WTC11 (cell line): ENCODE measurements around the gene CNTNAP2. TPM values are rescaled to one million over a fixed set of nuclear protein-coding genes. Genes with fewer than 3 reads are reported as not detected.

Source experiments
- ATAC-seq: fragments of 200-7000 bp; cut with Tn5 transposase; 2 replicates; pipeline ENCODE4 v1.10.0; 2021; ENCODE audit warnings: mild to moderate bottlenecking, moderate library complexity
- CTCF ChIA-PET: fragments of 300-600 bp; sonication (Branson Sonifier 250); formaldehyde crosslinking; loops from one replicate; lab custom pipeline; 2021; ENCODE audit warnings: antibody characterized with exemption; lab: Charles Lee
- POLR2A ChIA-PET: fragments of 350-600 bp; sonication (Branson Sonifier 250); formaldehyde crosslinking; loops from one replicate; lab custom pipeline; 2021; ENCODE audit warnings: antibody characterized with exemption; lab: Charles Lee
- DNase-seq: peaks from one replicate; pipeline ENCODE4 v3.0.0; 2021; ENCODE audit warnings: low spot score
- H3K27ac Mint-ChIP-seq: 2 replicates; pipeline ENCODE4 v1.8.0; 2021; ENCODE audit warnings: mixed read lengths
- H3K27me3 Mint-ChIP-seq: 2 replicates; pipeline ENCODE4 v1.8.0; 2021; ENCODE audit warnings: low read depth, mild to moderate bottlenecking, moderate library complexity, mixed read lengths
- H3K36me3 Mint-ChIP-seq: 2 replicates; pipeline ENCODE4 v1.8.0; 2021; ENCODE audit warnings: mixed read lengths
- H3K4me1 Mint-ChIP-seq: 2 replicates; pipeline ENCODE4 v1.8.0; 2022; ENCODE audit warnings: mixed read lengths
- H3K4me3 Mint-ChIP-seq: 2 replicates; pipeline ENCODE4 v1.8.0; 2021; ENCODE audit warnings: mild to moderate bottlenecking, moderate library complexity, mixed read lengths
- H3K9me3 Mint-ChIP-seq: 2 replicates; pipeline ENCODE4 v1.8.0; 2021; ENCODE audit warnings: mixed read lengths
- MYBL2 ChIP-seq: sonication (generic); formaldehyde crosslinking; IDR thresholded peaks from 2 replicates; pipeline ENCODE4 v1.8.1; 2023; ENCODE audit warnings: mild to moderate bottlenecking, moderate library complexity, missing genetic modification reagents
- SOX15 ChIP-seq: fragments of 250-450 bp; sonication (Bioruptor Pico); IDR thresholded peaks from 2 replicates; pipeline ENCODE4 v1.9.0; 2021; ENCODE audit warnings: mild to moderate bottlenecking
- TCF7 ChIP-seq: sonication (generic); formaldehyde crosslinking; IDR thresholded peaks from 2 replicates; pipeline ENCODE4 v1.8.0; 2022; ENCODE audit warnings: mild to moderate bottlenecking, low read depth, missing genetic modification reagents, moderate library complexity
- ZBTB21 ChIP-seq: sonication (generic); formaldehyde crosslinking; IDR thresholded peaks from 2 replicates; pipeline ENCODE4 v1.8.1; 2023; ENCODE audit warnings: mild to moderate bottlenecking, missing genetic modification reagents, borderline replicate concordance
- ZNF232 ChIP-seq: sonication (generic); formaldehyde crosslinking; IDR thresholded peaks from 2 replicates; pipeline ENCODE4 v1.8.0; 2022; ENCODE audit warnings: mild to moderate bottlenecking, missing genetic modification reagents
- ZNF317 ChIP-seq: sonication (generic); formaldehyde crosslinking; IDR thresholded peaks from 2 replicates; pipeline ENCODE4 v1.8.1; 2023; ENCODE audit warnings: low read depth, mild to moderate bottlenecking, moderate library complexity, missing genetic modification reagents, borderline replicate concordance
- ZNF396 ChIP-seq: fragments of 250-450 bp; sonication (Bioruptor Pico); IDR thresholded peaks from 2 replicates; pipeline ENCODE4 v1.8.0; 2021; ENCODE audit warnings: mild to moderate bottlenecking, moderate library complexity, borderline replicate concordance
- ZNF671 ChIP-seq: fragments of 250-450 bp; sonication (Bioruptor Pico); IDR thresholded peaks from 2 replicates; pipeline ENCODE4 v1.8.0; 2021; ENCODE audit warnings: mild to moderate bottlenecking
- total RNA-seq: library from RNA; stranded (reverse); gene quantifications from 3 replicates; pipeline ENCODE4 v1.2.3, GENCODE V29; 2021
- TF ChIP-seq, protein P1 (sequence below): sonication (generic); formaldehyde crosslinking; IDR thresholded peaks from 2 replicates; pipeline ENCODE4 v1.8.1; 2022; ENCODE audit warnings: missing genetic modification reagents, borderline replicate concordance
- TF ChIP-seq, protein P2 (sequence below): sonication (generic); formaldehyde crosslinking; IDR thresholded peaks from 2 replicates; pipeline ENCODE4 v1.8.0; 2022; ENCODE audit warnings: mild to moderate bottlenecking, missing genetic modification reagents
- TF ChIP-seq, protein P3 (sequence below): sonication (generic); formaldehyde crosslinking; IDR thresholded peaks from 2 replicates; pipeline ENCODE4 v1.8.0; 2022; ENCODE audit warnings: missing genetic modification reagents
- TF ChIP-seq, protein P4 (sequence below): sonication (generic); formaldehyde crosslinking; IDR thresholded peaks from 2 replicates; pipeline ENCODE4 v1.8.1; 2023; ENCODE audit warnings: mild to moderate bottlenecking, missing genetic modification reagents, borderline replicate concordance
- TF ChIP-seq, protein P5 (sequence below): fragments of 200-600 bp; IDR thresholded peaks from 2 replicates; pipeline ENCODE4 v1.8.0; 2022; ENCODE audit warnings: antibody characterized with exemption

CNTNAP2 gene
- total RNA-seq, 1 experiment from 2014 or later = 63.8 TPM

DNA sequence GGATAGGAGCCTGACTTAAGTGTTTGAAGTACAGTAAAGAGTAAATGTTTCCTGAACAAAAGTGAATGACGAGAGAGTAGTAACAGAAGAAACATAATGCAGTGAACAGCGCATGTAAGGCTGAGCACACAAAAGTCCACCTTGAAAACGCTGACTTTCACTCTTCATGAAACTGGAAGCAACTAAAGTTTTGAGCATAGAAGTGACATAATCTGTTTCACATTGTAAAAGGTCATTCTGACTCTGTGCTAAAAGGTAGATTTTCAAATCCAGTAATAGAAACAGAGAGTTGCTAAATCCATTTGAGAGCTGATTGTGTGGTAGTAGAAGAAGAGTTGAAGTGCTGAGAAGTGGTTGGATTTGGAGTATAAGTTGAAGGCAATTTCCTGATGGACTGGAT is 1037.0 kb downstream of the CNTNAP2 start:
- peaks cover 15% of the 10 kb centered on the region for H3K9me3 Mint-ChIP-seq
- no peaks in the 10 kb centered on the region for H3K27me3 Mint-ChIP-seq
- no peak for ATAC-seq
- H3K27ac Mint-ChIP-seq = no peak overlapping the region
- H3K4me3 Mint-ChIP-seq = no peak overlapping the region
- H3K4me1 Mint-ChIP-seq = no peaks in the 10 kb centered on the region; the same call in 1 of the 2 replicates
- no peak for DNase-seq
- CTCF ChIA-PET = no interaction called here
- POLR2A ChIA-PET = no interaction called here
- H3K36me3 Mint-ChIP-seq = no peaks in the 10 kb centered on the region
- TF ChIP-seq ZNF396 (CRISPR knock-in tag) = no peak
- TF ChIP-seq TCF7 (CRISPR knock-in tag) = no peak
- TF ChIP-seq, protein P1, sequence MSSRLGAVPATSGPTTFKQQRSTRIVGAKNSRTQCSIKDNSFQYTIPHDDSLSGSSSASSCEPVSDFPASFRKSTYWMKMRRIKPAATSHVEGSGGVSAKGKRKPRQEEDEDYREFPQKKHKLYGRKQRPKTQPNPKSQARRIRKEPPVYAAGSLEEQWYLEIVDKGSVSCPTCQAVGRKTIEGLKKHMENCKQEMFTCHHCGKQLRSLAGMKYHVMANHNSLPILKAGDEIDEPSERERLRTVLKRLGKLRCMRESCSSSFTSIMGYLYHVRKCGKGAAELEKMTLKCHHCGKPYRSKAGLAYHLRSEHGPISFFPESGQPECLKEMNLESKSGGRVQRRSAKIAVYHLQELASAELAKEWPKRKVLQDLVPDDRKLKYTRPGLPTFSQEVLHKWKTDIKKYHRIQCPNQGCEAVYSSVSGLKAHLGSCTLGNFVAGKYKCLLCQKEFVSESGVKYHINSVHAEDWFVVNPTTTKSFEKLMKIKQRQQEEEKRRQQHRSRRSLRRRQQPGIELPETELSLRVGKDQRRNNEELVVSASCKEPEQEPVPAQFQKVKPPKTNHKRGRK (CRISPR knock-in tag) = no peak
- TF ChIP-seq, protein P2, sequence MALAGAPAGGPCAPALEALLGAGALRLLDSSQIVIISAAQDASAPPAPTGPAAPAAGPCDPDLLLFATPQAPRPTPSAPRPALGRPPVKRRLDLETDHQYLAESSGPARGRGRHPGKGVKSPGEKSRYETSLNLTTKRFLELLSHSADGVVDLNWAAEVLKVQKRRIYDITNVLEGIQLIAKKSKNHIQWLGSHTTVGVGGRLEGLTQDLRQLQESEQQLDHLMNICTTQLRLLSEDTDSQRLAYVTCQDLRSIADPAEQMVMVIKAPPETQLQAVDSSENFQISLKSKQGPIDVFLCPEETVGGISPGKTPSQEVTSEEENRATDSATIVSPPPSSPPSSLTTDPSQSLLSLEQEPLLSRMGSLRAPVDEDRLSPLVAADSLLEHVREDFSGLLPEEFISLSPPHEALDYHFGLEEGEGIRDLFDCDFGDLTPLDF = no peak
- no peak for TF ChIP-seq ZBTB21 (CRISPR knock-in tag)
- no peak for TF ChIP-seq ZNF317
- TF ChIP-seq, protein P3, sequence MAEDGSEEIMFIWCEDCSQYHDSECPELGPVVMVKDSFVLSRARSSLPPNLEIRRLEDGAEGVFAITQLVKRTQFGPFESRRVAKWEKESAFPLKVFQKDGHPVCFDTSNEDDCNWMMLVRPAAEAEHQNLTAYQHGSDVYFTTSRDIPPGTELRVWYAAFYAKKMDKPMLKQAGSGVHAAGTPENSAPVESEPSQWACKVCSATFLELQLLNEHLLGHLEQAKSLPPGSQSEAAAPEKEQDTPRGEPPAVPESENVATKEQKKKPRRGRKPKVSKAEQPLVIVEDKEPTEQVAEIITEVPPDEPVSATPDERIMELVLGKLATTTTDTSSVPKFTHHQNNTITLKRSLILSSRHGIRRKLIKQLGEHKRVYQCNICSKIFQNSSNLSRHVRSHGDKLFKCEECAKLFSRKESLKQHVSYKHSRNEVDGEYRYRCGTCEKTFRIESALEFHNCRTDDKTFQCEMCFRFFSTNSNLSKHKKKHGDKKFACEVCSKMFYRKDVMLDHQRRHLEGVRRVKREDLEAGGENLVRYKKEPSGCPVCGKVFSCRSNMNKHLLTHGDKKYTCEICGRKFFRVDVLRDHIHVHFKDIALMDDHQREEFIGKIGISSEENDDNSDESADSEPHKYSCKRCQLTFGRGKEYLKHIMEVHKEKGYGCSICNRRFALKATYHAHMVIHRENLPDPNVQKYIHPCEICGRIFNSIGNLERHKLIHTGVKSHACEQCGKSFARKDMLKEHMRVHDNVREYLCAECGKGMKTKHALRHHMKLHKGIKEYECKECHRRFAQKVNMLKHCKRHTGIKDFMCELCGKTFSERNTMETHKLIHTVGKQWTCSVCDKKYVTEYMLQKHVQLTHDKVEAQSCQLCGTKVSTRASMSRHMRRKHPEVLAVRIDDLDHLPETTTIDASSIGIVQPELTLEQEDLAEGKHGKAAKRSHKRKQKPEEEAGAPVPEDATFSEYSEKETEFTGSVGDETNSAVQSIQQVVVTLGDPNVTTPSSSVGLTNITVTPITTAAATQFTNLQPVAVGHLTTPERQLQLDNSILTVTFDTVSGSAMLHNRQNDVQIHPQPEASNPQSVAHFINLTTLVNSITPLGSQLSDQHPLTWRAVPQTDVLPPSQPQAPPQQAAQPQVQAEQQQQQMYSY = no peak
- no peak for TF ChIP-seq ZNF671 (CRISPR knock-in tag)

DNA sequence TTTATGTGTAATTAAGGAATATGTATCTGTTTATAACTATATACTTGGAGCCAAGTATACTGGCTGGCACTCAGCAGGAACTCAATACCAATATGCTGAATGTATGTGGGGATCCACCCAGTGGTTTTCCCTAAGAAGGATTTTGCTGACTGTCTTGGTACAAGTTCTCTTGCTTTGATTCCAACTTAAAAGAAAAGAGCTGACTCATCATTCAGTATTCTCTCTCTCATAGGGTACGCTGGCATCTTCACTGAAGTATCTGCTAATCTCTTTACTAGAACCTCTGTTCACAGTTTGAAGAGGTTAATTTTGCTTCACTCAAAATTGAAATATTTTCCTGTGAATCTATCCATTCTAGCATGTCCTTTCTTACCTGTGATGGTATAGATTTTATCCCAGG is 1044.8 kb downstream of the CNTNAP2 start:
- DNase-seq (no peak), ATAC-seq (no peak)
- Mint-ChIP-seq H3K4me3 (no peak overlapping the region), H3K4me1 (peaks cover 12% of the 10 kb centered on the region), H3K27ac (no peak overlapping the region), H3K36me3 (no peaks in the 10 kb centered on the region; the same call in 1 of the 2 replicates), H3K27me3 (no peaks in the 10 kb centered on the region), H3K9me3 (peaks cover 7% of the 10 kb centered on the region)
- ChIA-PET CTCF (no interaction called here), POLR2A (no interaction called here)
- TF ChIP-seq SOX15 (CRISPR knock-in tag) = no peak
- TF ChIP-seq, protein P4, sequence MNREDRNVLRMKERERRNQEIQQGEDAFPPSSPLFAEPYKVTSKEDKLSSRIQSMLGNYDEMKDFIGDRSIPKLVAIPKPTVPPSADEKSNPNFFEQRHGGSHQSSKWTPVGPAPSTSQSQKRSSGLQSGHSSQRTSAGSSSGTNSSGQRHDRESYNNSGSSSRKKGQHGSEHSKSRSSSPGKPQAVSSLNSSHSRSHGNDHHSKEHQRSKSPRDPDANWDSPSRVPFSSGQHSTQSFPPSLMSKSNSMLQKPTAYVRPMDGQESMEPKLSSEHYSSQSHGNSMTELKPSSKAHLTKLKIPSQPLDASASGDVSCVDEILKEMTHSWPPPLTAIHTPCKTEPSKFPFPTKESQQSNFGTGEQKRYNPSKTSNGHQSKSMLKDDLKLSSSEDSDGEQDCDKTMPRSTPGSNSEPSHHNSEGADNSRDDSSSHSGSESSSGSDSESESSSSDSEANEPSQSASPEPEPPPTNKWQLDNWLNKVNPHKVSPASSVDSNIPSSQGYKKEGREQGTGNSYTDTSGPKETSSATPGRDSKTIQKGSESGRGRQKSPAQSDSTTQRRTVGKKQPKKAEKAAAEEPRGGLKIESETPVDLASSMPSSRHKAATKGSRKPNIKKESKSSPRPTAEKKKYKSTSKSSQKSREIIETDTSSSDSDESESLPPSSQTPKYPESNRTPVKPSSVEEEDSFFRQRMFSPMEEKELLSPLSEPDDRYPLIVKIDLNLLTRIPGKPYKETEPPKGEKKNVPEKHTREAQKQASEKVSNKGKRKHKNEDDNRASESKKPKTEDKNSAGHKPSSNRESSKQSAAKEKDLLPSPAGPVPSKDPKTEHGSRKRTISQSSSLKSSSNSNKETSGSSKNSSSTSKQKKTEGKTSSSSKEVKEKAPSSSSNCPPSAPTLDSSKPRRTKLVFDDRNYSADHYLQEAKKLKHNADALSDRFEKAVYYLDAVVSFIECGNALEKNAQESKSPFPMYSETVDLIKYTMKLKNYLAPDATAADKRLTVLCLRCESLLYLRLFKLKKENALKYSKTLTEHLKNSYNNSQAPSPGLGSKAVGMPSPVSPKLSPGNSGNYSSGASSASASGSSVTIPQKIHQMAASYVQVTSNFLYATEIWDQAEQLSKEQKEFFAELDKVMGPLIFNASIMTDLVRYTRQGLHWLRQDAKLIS (CRISPR knock-in tag) = no peak
- no peak for TF ChIP-seq ZBTB21 (CRISPR knock-in tag)
- TF ChIP-seq MYBL2 (CRISPR knock-in tag) = no peak
- TF ChIP-seq TCF7 (CRISPR knock-in tag) = no peak
- TF ChIP-seq ZNF232 (CRISPR knock-in tag) = no peak
- TF ChIP-seq, protein P5, sequence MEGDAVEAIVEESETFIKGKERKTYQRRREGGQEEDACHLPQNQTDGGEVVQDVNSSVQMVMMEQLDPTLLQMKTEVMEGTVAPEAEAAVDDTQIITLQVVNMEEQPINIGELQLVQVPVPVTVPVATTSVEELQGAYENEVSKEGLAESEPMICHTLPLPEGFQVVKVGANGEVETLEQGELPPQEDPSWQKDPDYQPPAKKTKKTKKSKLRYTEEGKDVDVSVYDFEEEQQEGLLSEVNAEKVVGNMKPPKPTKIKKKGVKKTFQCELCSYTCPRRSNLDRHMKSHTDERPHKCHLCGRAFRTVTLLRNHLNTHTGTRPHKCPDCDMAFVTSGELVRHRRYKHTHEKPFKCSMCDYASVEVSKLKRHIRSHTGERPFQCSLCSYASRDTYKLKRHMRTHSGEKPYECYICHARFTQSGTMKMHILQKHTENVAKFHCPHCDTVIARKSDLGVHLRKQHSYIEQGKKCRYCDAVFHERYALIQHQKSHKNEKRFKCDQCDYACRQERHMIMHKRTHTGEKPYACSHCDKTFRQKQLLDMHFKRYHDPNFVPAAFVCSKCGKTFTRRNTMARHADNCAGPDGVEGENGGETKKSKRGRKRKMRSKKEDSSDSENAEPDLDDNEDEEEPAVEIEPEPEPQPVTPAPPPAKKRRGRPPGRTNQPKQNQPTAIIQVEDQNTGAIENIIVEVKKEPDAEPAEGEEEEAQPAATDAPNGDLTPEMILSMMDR = no peak
